Ammon's horn (tissue), 1 donor: ENCODE measurements around the gene CEP85.
A peak's percentile ranks its signal among the peaks of the same experiment; 100 is the strongest.

ENCODE experiments used
- DNase-seq: peaks from one replicate; pipeline ENCODE4 v3.0.0-alpha.2; 2016; ENCODE audit warnings: low spot score

CEP85 gene

DNA sequence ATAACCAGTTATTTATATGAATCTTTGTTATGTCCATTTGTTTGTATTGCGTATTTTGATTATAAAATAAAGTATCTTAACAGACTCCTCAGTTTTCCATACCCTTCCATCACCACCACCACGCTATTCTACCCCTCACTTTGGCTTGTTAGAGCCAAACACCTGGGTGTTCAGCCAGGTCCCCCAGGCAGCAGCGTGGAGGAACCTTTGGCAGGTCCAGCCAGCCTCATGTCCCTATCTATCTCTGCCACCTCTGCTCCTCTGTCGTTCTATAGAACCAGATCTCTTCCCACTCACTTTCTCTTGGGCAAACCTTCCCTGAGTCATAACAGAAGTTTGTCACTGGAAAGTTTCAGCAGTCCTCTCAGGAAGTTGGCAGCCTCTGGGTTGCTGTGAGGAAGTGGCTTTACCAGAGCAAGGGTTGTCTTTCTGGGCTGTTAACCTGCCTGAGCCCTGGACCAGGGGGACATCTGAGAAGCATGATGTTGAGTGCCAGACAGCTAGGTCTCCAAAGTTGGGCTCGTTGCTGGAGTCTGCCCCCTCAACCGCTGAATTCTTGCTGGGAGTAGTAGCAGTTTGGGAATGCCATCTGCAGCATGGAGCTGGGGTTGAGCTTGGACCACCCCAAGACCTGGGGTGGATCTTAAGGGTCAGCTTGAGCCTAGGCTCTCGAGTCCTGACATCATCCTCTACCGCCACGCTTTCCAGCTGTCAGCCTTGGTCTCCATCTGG, 44.9 kb downstream of the CEP85 start:
- peak; percentile 43 for DNase-seq

DNA sequence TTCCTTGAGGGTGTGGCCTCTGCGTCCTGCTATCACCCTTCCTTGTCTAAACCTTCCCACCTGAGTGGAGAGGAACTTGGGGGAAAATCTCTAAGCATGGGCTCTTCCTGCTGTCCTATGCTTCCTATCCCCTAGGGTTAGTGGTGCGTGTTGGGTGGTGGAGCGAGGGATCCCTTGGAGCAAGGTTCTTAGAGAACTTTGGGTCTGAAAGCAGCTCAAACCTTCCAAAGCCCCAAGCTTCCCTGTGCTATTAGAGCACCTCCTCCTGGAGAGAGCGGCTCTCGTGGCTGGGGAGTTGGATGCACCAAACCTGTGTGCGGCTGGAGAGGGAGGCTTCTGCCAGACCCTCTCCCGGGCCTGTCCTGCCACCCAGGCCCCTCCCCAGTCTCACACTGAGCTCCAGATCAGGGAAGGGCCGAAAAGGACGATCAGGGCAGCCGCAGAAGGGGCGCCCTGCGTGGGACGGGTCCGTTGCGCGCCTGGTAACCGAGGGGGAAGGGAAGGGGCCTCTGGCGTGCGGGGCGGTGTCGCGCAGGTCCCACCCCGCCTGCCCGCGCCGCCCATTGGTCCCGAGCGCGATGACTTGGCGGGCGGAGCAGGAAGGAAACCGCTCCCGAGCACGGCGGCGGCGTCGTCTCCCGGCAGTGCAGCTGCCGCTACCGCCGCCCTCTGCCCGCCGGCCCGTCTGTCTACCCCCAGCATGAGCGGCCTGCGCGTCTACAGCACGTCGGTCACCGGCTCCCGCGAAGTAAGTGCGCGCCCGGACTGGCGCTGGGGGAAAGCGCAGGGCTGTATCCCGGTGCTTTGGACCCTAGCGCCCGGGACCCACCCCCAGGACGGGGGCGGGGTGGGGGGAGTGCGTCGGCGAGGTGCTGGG, 45.7 kb downstream of the CEP85 start, which contains the start of gene SH3BGRL3:
SH3BGRL3 (plus strand) TSS at position 631 of the 877 bp plus-strand sequence; CDS start at position 701, 70 bp downstream.
- DNase-seq = peak; percentile 93

DNA sequence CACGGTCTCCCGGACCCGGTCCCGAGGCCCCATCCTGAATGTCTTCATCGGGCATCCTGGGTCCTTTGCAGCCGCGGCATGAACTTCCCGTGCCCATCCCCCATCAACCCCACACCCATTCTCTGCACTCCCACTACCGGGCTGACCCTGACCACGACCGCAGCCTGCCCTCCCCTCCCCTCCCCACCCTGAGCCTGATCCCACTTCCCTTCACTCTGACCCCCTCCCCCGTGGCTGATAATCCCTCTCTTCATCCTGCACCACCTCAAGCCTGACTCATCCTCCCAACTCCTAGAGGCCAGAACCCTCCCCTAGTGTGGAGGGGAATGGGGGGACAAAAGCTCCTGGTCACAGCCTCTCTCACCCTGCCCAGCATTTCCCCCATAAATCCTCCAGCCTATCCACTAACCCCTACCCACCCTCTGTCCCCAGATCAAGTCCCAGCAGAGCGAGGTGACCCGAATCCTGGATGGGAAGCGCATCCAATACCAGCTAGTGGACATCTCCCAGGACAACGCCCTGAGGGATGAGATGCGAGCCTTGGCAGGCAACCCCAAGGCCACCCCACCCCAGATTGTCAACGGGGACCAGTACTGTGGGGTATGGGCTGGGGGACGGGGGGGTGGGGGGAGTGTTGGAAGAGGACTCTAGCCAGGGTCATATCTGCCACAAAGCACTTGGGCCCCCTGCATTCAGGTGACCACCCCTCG, 46.5 kb downstream of the CEP85 start:
- DNase-seq = no peak

DNA sequence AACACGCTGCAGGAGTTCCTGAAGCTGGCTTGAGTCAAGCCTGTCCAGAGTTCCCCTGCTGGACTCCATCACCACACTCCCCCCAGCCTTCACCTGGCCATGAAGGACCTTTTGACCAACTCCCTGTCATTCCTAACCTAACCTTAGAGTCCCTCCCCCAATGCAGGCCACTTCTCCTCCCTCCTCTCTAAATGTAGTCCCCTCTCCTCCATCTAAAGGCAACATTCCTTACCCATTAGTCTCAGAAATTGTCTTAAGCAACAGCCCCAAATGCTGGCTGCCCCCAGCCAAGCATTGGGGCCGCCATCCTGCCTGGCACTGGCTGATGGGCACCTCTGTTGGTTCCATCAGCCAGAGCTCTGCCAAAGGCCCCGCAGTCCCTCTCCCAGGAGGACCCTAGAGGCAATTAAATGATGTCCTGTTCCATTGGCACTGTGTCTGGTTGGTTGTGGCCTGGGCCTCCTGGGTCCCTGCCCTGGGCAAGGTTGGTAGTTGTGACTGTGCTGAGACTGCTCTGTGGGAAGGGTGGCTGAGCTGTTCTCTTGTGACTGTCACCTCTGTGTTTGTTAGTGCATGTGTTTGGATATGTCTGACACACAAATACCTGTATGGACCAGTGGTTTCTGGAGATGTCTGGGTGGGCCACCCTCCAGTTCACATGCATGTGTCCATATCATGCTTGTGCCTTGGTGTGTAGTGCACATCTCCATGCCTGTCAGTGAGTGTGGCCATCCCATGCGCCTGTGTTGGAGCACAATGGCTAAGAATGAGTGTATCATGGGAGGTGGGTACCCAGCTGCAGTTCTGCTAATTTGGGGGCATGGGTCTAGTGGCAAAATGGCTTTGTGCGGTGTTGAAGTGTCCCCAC, 47.3 kb downstream of the CEP85 start:
- DNase-seq = no peak

DNA sequence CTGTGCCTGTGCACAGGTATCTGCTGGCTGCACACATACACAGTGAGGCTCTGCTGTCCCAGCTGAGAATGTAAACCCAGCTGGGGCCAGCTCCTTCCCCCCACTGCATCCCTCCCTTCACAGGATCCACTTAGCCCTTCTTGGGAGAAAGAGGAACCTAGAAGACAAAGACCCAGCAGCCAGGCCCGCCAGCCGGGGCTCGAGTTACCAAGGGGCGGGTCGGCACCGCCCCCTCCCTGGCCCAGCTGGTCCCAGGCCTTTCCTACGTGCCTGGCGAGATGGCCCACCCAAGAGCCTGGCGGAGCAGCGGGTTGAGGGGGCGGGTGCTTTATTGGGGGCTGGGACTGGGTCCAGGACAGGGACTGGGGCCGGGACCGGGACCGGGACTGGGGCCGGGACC, 48.0 kb downstream of the CEP85 start:
- DNase-seq = no peak

DNA sequence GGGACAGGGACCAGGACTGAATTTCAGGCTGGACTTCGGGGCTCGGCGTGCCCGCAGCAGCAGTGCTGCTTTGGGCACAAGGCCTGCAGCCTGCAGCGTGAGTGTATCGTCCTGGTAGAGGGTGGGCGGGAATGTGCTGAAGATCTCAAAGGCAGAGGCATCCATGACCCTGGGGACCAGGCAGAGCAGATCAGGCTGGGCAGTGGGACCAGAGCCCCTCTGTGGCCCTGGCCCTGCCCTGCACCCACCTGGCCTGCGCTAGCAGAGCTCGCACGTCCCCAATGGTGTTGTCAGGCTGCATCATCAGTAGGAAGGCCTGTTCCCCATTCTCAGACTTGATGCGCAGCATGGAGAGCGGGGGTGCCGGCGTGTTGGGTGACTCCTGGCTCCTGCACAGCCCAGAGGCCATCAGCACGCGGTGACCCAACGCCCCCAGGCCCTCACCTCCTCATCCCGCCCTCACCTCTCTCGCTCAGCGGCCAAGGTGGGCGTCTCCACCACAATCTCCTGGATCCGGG, 48.5 kb downstream of the CEP85 start:
- no peak for DNase-seq

DNA sequence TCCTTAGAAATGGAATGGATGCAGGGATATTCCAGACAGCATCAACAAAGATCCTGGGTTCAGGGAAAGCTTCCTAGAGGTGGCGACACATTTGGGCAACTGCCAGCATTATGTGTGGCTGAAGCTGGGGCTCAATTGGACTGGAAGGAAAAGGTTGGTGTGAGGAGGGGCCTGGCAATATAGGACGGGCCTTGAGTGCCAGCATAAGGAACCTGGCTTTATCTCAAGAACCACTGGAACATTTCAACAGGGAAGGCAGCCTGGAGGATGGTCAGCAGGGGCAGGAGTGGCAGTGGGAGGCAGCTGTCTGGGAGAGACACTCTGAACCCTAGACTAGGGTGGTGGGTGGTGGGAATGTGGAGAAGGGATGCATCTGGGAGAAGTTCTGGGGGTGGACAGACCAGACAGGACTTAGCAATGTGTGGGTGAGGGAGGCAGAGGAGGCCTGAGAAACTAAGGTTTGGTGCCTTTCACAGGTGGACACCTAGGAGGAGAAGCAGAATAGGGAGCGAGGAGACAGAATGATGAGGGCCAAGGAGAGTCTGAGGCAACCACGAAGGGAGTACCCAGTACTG, 49.4 kb downstream of the CEP85 start:
- no peak for DNase-seq

DNA sequence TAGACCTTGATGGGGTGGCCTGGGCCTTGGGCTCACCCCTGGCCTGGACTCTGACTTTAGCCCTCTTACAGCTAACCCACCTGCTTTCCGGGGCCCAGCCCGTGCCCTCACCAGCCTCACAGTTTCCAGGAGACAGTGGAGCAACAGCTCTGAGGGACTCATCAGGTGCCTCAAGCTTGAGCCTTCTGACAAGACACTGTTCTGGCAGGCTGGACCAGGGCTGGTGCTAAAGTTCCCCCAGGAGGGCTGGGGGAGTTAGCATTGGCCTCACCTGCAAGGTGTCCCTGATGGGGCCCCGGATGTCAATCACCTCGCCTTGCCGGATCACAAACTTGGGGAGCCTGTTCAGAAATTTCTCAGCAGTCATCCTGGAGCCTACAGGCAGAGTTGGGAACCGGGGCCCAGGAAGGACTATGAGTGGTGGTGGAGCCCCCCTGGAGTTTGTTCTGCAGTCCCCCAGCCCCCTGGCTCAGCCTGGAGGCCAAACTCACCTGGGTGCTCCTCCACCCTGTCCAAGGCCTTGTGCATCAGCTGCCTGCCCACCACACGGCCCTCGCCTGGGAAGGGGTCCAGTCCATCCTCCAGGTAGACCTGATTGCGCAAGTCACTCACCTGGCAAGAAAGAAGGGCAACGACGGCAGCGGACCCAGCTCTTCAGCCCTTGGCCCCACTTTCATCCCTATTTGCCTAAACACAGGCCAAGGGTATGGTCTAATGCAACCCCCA, 50.0 kb downstream of the CEP85 start:
- DNase-seq = no peak

DNA sequence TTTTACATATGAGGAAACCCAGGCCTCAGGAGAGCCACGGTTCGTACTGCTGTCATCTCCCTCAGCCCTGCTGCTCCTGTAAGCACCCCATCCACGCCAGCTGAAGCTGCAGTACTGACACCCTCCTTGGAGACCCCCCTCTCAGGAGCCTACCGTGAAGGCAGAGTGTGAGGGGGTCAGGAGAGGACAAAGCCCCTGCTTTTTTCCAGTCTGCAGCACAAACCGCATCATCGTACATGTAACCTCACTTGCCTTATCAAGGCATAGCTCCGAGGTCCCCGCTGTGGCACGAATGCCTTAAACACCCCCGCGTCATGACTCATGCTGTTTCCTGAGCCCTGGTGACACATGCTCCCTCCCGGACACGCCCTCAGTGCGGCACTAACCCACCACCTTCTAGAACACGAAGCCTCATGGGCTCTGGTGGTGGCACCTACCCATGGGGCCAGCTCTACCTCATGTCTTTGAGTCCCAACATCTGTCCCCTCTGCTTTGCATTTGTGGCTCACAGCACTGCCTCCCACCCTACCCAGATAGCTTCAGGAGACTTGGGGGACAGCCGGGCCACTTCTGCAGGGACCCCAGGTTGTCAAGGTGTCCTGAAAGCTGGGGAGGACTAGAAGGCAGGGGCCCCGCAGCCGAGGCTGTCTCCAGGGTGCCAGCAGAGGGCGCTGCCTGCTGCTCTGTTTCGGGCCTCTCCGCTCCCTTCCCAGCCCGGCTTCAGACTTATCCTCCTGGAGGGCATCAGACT, 50.8 kb downstream of the CEP85 start:
- peak; percentile 59 for DNase-seq

DNA sequence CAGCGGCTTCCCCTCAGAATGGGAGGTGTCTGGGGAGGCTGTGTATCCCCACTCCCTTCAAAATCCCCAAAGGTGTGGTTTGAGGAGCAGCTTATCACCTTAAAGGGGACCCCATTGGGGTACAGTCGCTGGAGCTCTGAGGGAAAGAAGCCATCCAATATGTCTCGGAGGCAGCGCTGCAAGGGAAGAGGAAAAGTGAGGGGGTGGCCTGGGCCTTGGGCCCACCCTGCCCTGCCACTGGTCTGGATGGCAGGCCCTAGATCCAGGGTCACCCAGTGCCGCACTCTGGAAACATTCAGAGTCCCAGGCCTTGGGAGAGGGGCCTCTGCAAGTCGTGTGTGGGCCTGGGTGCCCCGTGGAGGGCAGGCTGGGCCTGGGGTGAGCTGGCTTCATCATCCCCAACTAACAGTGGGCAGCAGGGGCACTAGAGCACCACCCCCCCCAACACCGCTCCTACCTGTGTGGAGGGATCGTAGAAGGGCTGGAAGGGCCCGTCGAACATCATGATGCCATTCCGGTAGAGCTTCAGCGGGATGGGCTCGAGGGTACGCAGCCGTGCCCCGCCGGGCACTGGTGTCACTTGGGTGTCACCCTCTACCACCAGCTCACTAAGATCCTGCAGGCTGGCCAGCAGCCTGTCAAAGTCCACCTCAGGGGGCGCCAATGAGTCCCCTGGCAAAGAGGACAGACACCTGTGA, 51.5 kb downstream of the CEP85 start:
- no peak for DNase-seq

DNA sequence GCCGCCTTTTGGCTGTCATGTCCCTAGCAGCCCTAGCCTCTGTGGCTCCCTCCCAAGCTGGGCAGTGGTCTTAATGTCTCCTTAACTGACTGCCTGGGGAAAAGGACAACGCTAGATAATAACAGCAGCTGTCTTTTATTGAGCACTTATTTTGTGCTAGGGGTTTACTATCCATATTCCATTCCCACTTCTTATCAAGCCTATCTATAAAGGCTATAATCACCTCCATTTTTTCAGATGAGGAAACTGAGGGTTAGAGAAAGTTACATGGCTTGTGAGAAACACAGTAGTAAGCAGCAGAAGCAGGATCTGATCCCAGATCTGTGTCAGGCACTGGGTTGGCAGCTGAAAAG, 52.0 kb downstream of the CEP85 start:
- DNase-seq = no peak

DNA sequence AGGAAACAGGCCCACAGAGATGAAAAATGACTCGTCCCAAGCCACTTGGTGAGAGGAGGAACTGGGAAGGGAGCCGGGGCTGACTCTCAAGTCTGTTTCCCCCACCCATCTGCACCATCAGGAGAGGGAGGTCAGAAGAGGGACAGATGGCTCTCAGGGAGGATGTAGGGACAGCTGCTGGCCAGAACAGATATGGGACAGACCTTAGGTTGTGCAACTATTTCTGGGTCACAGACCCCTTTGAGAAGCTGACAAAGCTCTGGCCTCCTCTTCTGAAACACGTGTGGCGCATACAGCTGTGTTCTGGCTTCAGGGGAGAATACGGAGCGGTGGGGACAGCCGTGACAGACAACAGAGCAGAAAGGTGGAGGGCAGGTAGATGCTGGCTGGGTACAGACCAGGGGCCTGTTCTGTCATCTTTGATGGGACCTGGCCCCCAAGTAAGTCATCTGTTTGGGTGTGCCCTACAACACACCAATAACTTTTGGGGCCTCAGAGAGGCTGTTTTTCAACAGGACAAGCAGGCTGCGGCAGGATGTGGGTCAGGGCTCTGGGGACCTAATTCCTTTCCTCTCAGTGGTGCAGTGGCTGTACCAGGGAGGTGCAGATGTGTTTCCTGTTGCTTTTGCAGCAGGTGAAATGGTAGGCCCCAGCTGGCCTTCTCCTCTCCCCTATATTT, 53.2 kb downstream of the CEP85 start:
- no peak for DNase-seq

DNA sequence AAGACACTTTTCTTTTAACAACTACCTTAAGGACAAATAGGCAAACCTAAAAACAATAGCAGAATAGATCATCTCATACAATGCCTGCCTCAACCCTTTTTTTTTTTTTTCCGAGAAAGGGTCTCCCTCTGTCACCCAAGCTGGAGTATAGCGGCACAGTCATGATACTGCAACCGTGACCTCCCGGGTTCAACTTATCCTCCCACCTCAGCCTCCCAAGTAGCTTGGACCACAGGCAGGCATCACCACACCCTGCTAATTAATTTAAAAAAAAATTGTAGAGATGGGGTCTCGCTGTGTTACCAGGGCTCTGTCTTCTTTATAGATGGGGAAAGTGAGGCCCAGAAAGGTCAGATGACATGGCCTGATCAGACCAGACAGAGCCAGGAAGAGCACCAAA, 53.8 kb downstream of the CEP85 start:
- no peak for DNase-seq

DNA sequence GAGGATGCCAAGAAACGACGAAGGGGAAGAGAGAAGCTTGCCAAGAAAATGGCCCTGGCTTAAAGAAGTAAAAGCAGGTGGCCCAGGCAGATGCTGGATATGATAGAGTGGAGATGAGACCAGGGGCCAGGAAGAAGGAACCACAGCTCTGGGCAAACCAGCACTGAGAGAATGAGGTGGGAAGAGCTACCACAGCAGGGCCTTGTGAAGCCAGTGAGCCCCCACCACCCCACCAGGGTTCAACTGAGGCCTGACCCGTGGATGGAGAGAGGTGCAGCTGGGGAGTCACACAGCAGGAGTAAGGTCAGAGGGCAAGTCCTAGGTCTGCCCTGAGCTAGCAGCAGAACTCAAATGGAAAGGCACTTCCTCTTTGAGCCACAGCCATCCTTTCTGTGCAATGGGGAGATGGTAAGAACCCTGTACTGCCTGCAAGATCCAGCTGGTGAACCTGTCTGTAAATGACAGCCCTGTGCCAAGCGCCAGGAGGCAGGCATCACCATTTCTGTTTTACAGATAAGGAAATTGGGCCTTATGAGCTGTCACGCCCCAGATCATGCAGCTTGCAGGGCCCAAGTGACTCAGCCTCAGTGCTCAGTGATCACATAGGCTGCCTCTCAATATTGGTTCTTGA, 54.4 kb downstream of the CEP85 start:
- DNase-seq = no peak

DNA sequence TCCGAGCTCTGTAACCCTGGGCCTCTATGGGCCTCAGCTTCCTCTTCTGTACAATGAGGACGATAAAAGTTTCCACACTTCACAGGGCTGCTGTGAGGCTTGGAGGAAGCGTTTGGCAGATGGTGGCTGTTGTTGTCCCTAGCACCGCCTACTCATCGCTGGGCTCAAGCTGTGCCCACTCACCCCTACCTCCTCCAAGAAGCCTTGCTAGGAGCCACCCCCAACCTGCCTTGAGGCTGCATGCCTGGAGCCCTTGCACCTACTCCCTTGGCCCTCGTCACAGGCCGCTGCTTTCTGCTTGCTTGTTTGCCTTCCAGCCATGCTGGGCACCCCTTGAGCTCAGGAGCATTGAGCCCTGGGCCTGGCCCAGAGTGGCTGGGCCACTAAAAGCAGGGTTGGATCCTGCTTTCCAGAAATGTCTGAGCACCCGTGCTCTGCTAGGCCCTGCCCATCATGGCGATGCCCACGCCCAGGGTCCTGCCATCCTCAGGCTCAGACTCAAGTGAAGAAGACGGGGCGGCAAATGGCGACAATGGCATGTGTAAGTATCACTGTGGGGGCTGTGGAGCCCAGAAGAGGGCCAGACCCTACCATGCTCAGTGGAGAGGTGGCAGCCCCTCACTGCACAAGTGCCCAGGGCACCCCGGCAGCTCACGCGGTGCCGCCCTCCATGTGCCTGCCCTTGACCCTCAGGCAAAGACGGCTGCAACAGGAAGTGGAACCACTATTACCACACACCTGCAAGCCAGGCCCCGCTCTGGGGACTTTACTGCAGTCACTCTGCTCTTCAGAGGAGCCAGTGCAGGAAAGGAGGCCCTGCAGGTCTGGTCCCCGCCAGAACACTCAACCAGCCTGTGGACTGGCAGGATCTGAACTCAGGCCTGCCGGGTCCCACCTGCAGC, 55.4 kb downstream of the CEP85 start:
- DNase-seq = peak; percentile 63

DNA sequence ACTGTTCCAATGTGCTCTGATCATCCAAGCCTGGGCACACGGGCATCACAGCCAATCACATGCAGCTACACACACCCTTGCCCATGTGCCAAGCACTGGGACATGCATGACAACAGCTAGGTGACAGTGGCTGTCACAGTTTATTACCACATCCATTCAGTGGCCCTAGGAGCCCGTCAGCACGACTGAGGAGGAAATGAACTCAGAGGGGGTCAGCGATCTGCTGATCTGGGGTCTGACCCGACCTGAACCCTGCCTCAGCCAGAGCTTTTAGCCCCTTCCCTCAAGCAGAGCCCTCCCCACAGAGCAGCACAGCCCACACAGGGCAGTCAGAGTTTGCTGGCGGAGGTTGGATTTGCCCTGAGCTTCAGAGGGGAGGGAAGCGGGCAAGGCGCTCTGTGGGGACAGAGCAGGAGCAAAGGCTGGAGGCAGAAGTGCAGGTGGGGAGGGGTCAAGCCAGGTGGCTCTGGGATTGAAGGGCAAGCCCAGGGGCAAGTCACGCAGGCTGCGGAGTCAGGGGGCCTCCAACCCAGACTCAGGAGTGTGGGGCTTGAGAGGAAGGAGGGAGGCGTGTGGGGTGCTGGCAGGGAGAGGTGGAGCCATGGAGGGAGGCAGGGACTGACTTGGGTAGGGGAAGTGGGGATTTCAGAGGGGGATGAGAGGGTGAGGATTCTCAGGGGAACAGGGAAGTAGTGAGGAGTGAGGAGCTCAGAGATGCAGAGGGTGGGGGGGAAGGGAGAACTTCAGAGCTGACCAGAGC, 56.3 kb downstream of the CEP85 start:
- DNase-seq = no peak
